ENCODE results near the gene GLI1.

DNA sequence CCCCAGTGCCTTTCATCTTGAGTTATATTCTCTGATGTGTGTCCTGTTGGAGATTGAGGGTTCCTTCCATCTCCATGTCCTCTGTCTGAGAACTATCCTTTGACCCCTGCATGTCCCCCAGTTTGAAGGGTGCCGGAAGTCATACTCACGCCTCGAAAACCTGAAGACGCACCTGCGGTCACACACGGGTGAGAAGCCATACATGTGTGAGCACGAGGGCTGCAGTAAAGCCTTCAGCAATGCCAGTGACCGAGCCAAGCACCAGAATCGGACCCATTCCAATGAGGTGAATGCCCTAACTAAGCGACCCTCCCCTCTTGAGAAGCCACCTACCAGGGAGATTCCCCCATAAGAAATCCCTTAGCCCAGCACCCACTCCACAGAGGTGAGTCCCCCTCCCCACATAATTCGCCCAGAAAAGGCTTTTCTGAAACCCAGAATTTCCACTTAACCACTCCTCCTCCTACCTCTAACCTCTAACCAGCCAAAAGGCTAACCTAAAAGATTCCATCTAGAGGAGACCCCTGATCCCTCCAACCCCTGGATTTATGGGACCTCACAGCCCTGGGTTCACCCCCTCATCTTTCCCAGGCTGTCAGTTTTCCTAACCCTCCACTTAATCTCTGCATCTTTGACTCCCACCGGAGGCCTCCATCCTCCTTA, 7.8 kb downstream of the GLI1 start:
- TF ChIP-seq POLR2A (IDR thresholded peaks at IDR 0.05; ENCODE audit: low read depth, low read length): no peak
- TF ChIP-seq POLR2AphosphoS5 (IDR thresholded peaks at IDR 0.05; ENCODE audit: low read depth, low read length): no peak; the same call in 1 of the 2 replicates

Data from GM12892 (cell line).